Left lung (tissue), 10 donors: ENCODE data around the gene RUFY1. TPM values are rescaled to one million over a fixed set of nuclear protein-coding genes. Genes with fewer than 3 reads are reported as not detected.
"Not testable (repeated sequence)": the region's sequence is repeated elsewhere in the genome, so short reads cannot be mapped to it uniquely, and the experiment has no call there.

Experiments used
- ATAC-seq: fragments of 200-7000 bp; cut with Tn5 transposase; one replicate; pipeline ENCODE4 v1.9.1; 2020; ENCODE audit warnings: moderate library complexity
- DNase-seq, 4 donors: peaks; one replicate each; pipeline ENCODE4 v3.0.0-alpha.2; 2013 to 2020
- H3K27ac ChIP-seq, 2 donors: fragments of 200-600 bp; sonication (generic) in 1 of 2; one replicate each; pipeline versions ENCODE4 v1.5.0 to v1.8.0; 2020 to 2021
- H3K27me3 ChIP-seq, 2 donors: fragments of 200-600 bp; sonication (generic) in 1 of 2; one replicate each; pipeline versions ENCODE4 v1.5.0 to v1.8.0; 2020 to 2021
- H3K36me3 ChIP-seq, 2 donors: fragments of 200-600 bp; sonication (generic) in 1 of 2; one replicate each; pipeline versions ENCODE4 v1.5.0 to v1.8.0; 2020 to 2021
- H3K4me1 ChIP-seq, 2 donors: fragments of 200-600 bp; one replicate each; pipeline ENCODE4 v1.8.0; 2021
- H3K4me3 ChIP-seq, 2 donors: fragments of 200-600 bp; sonication (generic) in 1 of 2; one replicate each; pipeline versions ENCODE4 v1.5.0 to v1.8.0; 2020 to 2021; ENCODE audit warnings: mild to moderate bottlenecking in 1 of 2
- H3K9me3 ChIP-seq, 2 donors: fragments of 200-600 bp; sonication (generic) in 1 of 2; one replicate each; pipeline versions ENCODE4 v1.5.0 to v1.8.0; 2020 to 2021
- CTCF ChIP-seq, 2 donors: fragments of 200-600 bp; sonication (generic) in 1 of 2; IDR thresholded peaks; one replicate each; pipeline versions ENCODE4 v1.5.0 to v1.8.0; 2021; ENCODE audit warnings: antibody characterized with exemption in 2 of 2
- intact Hi-C, 2 donors: fragments of 100-400 bp; cut with DNase I; formaldehyde crosslinking; loops; one replicate each; pipeline versions ENCODE4 v1.11.2 to v1.14.2; 2022
- polyA plus RNA-seq, 6 donors: library from polyadenylated mRNA; unstranded; fragments of 120-200 nt; gene quantifications; one replicate each; pipeline ENCODE4 v1.2.1, GENCODE V29; 2013; ENCODE audit not compliant: insufficient read length in 6 of 6
- total RNA-seq, 2 donors: library from RNA; stranded (reverse); fragmentation: NEBNext Ultra II Directional; extraction: Animal tissue kit (Norgen Biotek cat#: 25700); gene quantifications; one replicate each; pipeline ENCODE4 v1.2.1, GENCODE V29; 2021
- donor health status: DM: no; HTN: yes; CAD: no.
- donor health status: DM: no; HTN: no; CAD: no.

RUFY1 gene
- total and polyA plus RNA-seq, 8 donors, result 47.9 to 84.9 (median 77.9) TPM

- intact Hi-C loops, result no loop called here
- Histone ChIP-seq H3K4me3 (no peak overlapping the region), H3K27ac (no peak overlapping the region), H3K36me3 (no peaks in the 10 kb centered on the region), H3K9me3 (no peaks in the 10 kb centered on the region), H3K27me3 (no peaks in the 10 kb centered on the region), H3K4me1 (peaks cover 0 to 7% of the 10 kb centered on the region in 2 donors)
- DNase-seq, result no peak
- TF ChIP-seq CTCF (IDR thresholded peaks at IDR 0.05), result no peak
- no peak for ATAC-seq
These were observed 44.6 kb upstream of the RUFY1 start for GRCh38 chr5:179505636-179506261.

GRCh38 chr5:179509239-179509638, 41.1 kb upstream of the RUFY1 start:
- H3K27ac ChIP-seq, result no peak overlapping the region
- DNase-seq (no peak), ATAC-seq (peak; percentile 56)
- H3K4me1 ChIP-seq, result peaks cover 0 to 7% of the 10 kb centered on the region in 2 donors
- H3K27me3 ChIP-seq, result no peaks in the 10 kb centered on the region
- TF ChIP-seq CTCF (IDR thresholded peaks at IDR 0.05), result no peak
- no peaks in the 10 kb centered on the region for H3K36me3 ChIP-seq
- intact Hi-C loops, result no loop called here
- H3K4me3 ChIP-seq, result no peak overlapping the region
- H3K9me3 ChIP-seq, result no peaks in the 10 kb centered on the region

GRCh38 chr5:179509845-179510244, 40.5 kb upstream of the RUFY1 start:
- DNase-seq (no peak), ATAC-seq (no peak)
- no peak overlapping the region for H3K4me3 ChIP-seq
- H3K27ac ChIP-seq, result no peak overlapping the region
- H3K27me3 ChIP-seq, result no peaks in the 10 kb centered on the region
- intact Hi-C loops, result no loop called here
- H3K9me3 ChIP-seq, result no peaks in the 10 kb centered on the region
- H3K36me3 ChIP-seq, result no peaks in the 10 kb centered on the region
- TF ChIP-seq CTCF (IDR thresholded peaks at IDR 0.05), result no peak
- peaks cover 0 to 7% of the 10 kb centered on the region in 2 donors for H3K4me1 ChIP-seq

- no peak for ATAC-seq
- H3K9me3 ChIP-seq, result no peaks in the 10 kb centered on the region
- no peak for DNase-seq
- no peak overlapping the region for H3K4me3 ChIP-seq
- TF ChIP-seq CTCF (IDR thresholded peaks at IDR 0.05), result no peak
- no peak overlapping the region for H3K27ac ChIP-seq
- no peaks in the 10 kb centered on the region for H3K36me3 ChIP-seq
- H3K4me1 ChIP-seq, result peaks cover 0 to 7% of the 10 kb centered on the region in 2 donors
- intact Hi-C loops, result no loop called here
- peaks cover 0 to 9% of the 10 kb centered on the region in 2 donors for H3K27me3 ChIP-seq
These were observed 37.8 kb upstream of the RUFY1 start for GRCh38 chr5:179512452-179513000.

- H3K36me3 ChIP-seq, DNase-seq, H3K27me3 ChIP-seq, intact Hi-C loops, ATAC-seq, H3K4me1 ChIP-seq, H3K9me3 ChIP-seq, H3K27ac ChIP-seq, H3K4me3 ChIP-seq: not testable (repeated sequence)
These were observed 34.9 kb upstream of the RUFY1 start for GRCh38 chr5:179515501-179515900.

- no peak for DNase-seq
- TF ChIP-seq CTCF (IDR thresholded peaks at IDR 0.05), result no peak
These were observed 34.1 kb upstream of the RUFY1 start for GRCh38 chr5:179516221-179516620.

GRCh38 chr5:179517746-179518145, 32.6 kb upstream of the RUFY1 start:
- H3K9me3 ChIP-seq, H3K27me3 ChIP-seq, H3K4me3 ChIP-seq, H3K36me3 ChIP-seq, intact Hi-C loops, H3K27ac ChIP-seq, DNase-seq, H3K4me1 ChIP-seq, ATAC-seq: not testable (repeated sequence)

More at GRCh38 chr5:179516221-179516620, 34.1 kb upstream of the RUFY1 start:
- Histone ChIP-seq H3K36me3 (no peaks in the 10 kb centered on the region), H3K27ac (no peak overlapping the region), H3K27me3 (peaks cover 0 to 10% of the 10 kb centered on the region in 2 donors), H3K4me3 (no peak overlapping the region), H3K9me3 (no peaks in the 10 kb centered on the region), H3K4me1 (no peaks in the 10 kb centered on the region)
- intact Hi-C loops, result no loop called here
- ATAC-seq, result no peak

GRCh38 chr5:179518369-179518768, 32.0 kb upstream of the RUFY1 start:
- intact Hi-C loops, H3K27me3 ChIP-seq, ATAC-seq, H3K27ac ChIP-seq, H3K36me3 ChIP-seq, DNase-seq, H3K4me3 ChIP-seq, H3K4me1 ChIP-seq, H3K9me3 ChIP-seq: not testable (repeated sequence)
